ENCODE data around the gene SESN1.

The SESN1 gene

DNA sequence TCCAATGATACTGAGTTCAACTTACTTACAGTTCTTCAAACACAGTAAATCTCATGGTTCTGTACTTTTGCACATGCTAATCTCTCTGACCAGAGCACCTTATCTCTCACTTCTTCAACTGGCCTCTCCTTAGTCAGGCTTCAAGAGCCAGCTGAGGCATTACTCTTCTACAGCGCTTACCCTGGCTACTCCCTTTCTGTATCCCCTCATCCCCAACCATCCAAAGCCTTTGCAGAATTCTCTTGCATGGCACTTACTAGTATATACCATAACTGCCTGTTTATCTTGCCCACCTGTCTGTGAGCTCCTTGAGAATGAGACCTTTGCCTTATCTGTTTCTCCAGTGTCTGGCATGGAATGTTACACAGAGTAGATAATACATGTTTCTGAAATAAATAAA lies 49.2 kb downstream of the SESN1 start:
- Histone ChIP-seq H3K36me3 (ENCODE audit: insufficient read depth, insufficient read length, low read length) (no peaks in the 10 kb centered on the region), H3K4me3 (ENCODE audit: insufficient read length, low read depth) (no peak overlapping the region), H3K9ac (ENCODE audit: insufficient read length, low read depth) (no peak overlapping the region), H3K4me1 (ENCODE audit: insufficient read depth, insufficient read length) (no peaks in the 10 kb centered on the region), H3K27me3 (ENCODE audit: insufficient read depth, insufficient read length) (no peaks in the 10 kb centered on the region), H3K9me3 (ENCODE audit: insufficient read depth, low read length) (peaks cover 15% of the 10 kb centered on the region)
- no peak for DNase-seq (ENCODE audit: low read depth, low spot score)
- TF ChIP-seq ZNF274 (IDR thresholded peaks at IDR 0.05; ENCODE audit: low read depth, low read length) (no peak), SUZ12 (IDR thresholded peaks at IDR 0.05; ENCODE audit: extremely low read depth, insufficient read depth, insufficient read length) (no peak), YY1 (IDR thresholded peaks at IDR 0.05; ENCODE audit: insufficient read depth, insufficient read length) (no peak)

DNA sequence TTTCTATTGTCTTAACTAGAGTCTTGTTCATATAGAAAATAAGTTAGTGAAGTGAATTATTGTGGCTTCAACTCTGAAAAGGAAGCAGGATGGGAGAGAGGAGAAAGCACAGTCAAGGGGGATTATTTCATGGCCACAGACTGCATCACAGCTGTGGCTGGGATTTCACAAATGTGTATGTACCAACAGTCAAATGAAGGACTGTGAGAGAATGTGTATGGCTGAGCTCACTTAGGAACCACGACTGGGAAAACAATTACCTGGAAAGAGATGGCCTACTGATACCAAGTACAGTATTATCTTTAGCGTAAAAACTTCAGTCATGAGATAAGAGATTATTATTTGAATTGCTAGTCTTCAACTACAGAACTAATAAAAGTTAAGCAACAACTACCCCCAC lies 54.9 kb downstream of the SESN1 start:
- Histone ChIP-seq H3K4me1 (ENCODE audit: insufficient read depth, insufficient read length) (peaks cover 2% of the 10 kb centered on the region), H3K36me3 (ENCODE audit: insufficient read depth, insufficient read length, low read length) (no peaks in the 10 kb centered on the region), H3K9ac (ENCODE audit: insufficient read length, low read depth) (no peak overlapping the region), H3K4me3 (ENCODE audit: insufficient read length, low read depth) (no peak overlapping the region), H3K27me3 (ENCODE audit: insufficient read depth, insufficient read length) (no peaks in the 10 kb centered on the region), H3K9me3 (ENCODE audit: insufficient read depth, low read length) (no peaks in the 10 kb centered on the region)
- DNase-seq (ENCODE audit: low read depth, low spot score): no peak
- TF ChIP-seq YY1 (IDR thresholded peaks at IDR 0.05; ENCODE audit: insufficient read depth, insufficient read length): no peak
- no peak for TF ChIP-seq SUZ12 (IDR thresholded peaks at IDR 0.05; ENCODE audit: extremely low read depth, insufficient read depth, insufficient read length)
- no peak for TF ChIP-seq ZNF274 (IDR thresholded peaks at IDR 0.05; ENCODE audit: low read depth, low read length)

DNA sequence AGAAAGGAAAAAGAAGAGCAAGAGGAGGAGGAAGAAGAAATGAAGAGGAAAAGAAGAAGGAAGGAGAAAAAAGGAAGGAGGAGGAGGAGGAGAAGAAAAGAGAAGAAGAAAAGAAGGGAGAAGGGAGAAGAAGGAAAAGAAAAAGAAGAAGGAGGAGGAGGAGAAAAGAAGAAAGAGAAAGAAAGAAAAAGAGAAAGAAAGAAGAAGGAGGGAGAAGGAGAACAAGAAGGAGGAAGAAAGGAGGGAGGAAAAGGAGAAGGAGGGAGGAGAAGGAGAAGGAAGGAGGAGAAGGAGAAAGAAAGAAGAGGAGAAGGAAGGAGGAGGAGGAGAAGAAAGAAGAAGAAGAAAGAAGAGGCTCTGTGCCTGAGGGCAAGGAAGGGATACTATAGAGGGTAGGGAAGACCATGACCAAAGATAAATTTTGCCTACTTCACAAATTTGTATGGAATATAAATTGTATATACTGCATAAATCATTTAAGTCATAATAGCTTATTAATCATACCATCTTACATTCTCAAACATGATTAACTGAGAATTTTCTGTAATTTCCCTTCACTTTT lies 55.7 kb downstream of the SESN1 start:
- H3K4me3 ChIP-seq (ENCODE audit: insufficient read length, low read depth): no peak overlapping the region
- no peak overlapping the region for H3K9ac ChIP-seq (ENCODE audit: insufficient read length, low read depth)
- H3K27me3 ChIP-seq (ENCODE audit: insufficient read depth, insufficient read length): no peaks in the 10 kb centered on the region
- TF ChIP-seq SUZ12 (IDR thresholded peaks at IDR 0.05; ENCODE audit: extremely low read depth, insufficient read depth, insufficient read length) (no peak), ZNF274 (IDR thresholded peaks at IDR 0.05; ENCODE audit: low read depth, low read length) (no peak), YY1 (IDR thresholded peaks at IDR 0.05; ENCODE audit: insufficient read depth, insufficient read length) (no peak)
- H3K36me3 ChIP-seq (ENCODE audit: insufficient read depth, insufficient read length, low read length): no peaks in the 10 kb centered on the region
- H3K4me1 ChIP-seq (ENCODE audit: insufficient read depth, insufficient read length): peaks cover 2% of the 10 kb centered on the region
- DNase-seq (ENCODE audit: low read depth, low spot score): no peak
- no peaks in the 10 kb centered on the region for H3K9me3 ChIP-seq (ENCODE audit: insufficient read depth, low read length)

DNA sequence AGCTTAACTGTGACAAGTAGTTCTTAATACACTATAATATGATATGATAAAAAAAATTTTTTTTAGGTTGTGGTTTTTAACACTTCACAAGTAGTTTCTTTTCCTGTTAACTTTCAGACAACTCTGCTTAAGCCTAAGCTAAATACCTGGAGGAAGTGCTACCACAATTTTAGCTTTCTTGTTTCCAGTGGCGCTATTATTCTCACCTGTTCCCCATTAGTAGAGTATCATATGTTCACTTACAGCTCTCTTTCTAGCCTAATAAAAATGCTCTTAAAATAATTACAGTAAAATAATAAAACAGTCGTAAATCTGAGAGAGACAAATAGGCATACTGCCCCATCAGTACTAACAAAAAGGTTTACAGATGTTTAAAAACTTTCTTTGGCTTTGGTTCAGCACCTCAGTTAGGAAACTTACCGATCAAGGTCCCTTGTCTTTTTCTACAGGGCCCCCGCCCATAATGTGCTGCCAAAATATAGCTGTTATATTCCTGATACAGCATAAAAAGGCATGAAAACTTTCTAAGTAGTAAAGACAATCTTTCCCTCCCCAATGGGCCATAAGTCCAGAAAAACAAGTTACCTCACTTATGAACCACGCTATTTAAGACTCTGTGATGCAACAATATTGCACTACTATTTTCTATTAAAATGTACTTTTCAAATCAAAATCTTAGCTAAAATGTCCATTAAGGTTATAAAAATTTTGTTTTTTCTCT lies 57.9 kb downstream of the SESN1 start:
- Histone ChIP-seq H3K4me1 (ENCODE audit: insufficient read depth, insufficient read length) (peaks cover 2% of the 10 kb centered on the region), H3K9me3 (ENCODE audit: insufficient read depth, low read length) (no peaks in the 10 kb centered on the region), H3K36me3 (ENCODE audit: insufficient read depth, insufficient read length, low read length) (no peaks in the 10 kb centered on the region), H3K27me3 (ENCODE audit: insufficient read depth, insufficient read length) (no peaks in the 10 kb centered on the region), H3K4me3 (ENCODE audit: insufficient read length, low read depth) (no peak overlapping the region), H3K9ac (ENCODE audit: insufficient read length, low read depth) (no peak overlapping the region)
- no peak for DNase-seq (ENCODE audit: low read depth, low spot score)
- TF ChIP-seq YY1 (IDR thresholded peaks at IDR 0.05; ENCODE audit: insufficient read depth, insufficient read length) (no peak), SUZ12 (IDR thresholded peaks at IDR 0.05; ENCODE audit: extremely low read depth, insufficient read depth, insufficient read length) (no peak), ZNF274 (IDR thresholded peaks at IDR 0.05; ENCODE audit: low read depth, low read length) (no peak)

DNA sequence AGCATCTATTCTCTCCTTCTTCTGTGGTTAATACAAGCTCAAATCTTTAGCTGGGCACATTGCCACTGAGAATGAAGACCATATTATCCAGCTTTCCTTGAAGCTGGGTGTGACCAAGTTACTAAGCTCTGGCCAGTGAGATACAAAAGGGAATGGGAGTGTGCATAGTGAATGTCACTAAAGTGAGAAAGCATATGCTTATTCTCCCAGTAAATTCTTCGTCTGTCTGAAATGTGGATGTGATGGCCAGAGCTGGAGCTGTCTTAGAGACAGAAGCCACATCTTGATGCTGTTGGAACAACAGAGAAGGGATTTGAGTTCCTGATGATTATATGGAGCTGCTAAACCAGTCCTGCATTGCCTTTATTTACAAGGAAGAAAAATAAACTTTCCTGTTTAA lies 60.1 kb downstream of the SESN1 start:
- TF ChIP-seq YY1 (IDR thresholded peaks at IDR 0.05; ENCODE audit: insufficient read depth, insufficient read length) (no peak), SUZ12 (IDR thresholded peaks at IDR 0.05; ENCODE audit: extremely low read depth, insufficient read depth, insufficient read length) (no peak), ZNF274 (IDR thresholded peaks at IDR 0.05; ENCODE audit: low read depth, low read length) (no peak)
- no peak overlapping the region for H3K9ac ChIP-seq (ENCODE audit: insufficient read length, low read depth)
- no peaks in the 10 kb centered on the region for H3K36me3 ChIP-seq (ENCODE audit: insufficient read depth, insufficient read length, low read length)
- no peaks in the 10 kb centered on the region for H3K27me3 ChIP-seq (ENCODE audit: insufficient read depth, insufficient read length)
- no peak overlapping the region for H3K4me3 ChIP-seq (ENCODE audit: insufficient read length, low read depth)
- peaks cover 2% of the 10 kb centered on the region for H3K4me1 ChIP-seq (ENCODE audit: insufficient read depth, insufficient read length)
- no peak for DNase-seq (ENCODE audit: low read depth, low spot score)
- no peaks in the 10 kb centered on the region for H3K9me3 ChIP-seq (ENCODE audit: insufficient read depth, low read length)

DNA sequence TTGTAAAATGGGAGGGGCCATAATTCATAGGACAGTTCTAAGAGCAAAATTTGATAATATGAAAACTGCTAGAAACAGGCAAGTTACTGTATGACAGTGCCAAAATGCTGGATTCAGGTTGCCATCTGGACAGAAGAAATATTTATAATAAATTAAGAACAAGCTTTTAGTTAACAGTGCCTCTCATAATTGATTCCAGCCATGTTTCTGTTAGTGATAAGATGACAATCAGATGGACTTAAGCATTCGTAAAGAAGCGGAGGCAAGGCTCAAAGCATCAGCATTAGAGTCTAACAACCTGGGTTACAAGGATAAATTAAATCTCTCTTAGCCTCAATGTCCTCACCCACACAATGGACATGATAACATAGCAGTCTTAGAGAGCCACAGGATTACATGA lies 61.0 kb downstream of the SESN1 start:
- DNase-seq (ENCODE audit: low read depth, low spot score): no peak
- Histone ChIP-seq H3K4me1 (ENCODE audit: insufficient read depth, insufficient read length) (peaks cover 2% of the 10 kb centered on the region), H3K4me3 (ENCODE audit: insufficient read length, low read depth) (no peak overlapping the region), H3K36me3 (ENCODE audit: insufficient read depth, insufficient read length, low read length) (no peaks in the 10 kb centered on the region), H3K9me3 (ENCODE audit: insufficient read depth, low read length) (no peaks in the 10 kb centered on the region), H3K9ac (ENCODE audit: insufficient read length, low read depth) (no peak overlapping the region), H3K27me3 (ENCODE audit: insufficient read depth, insufficient read length) (no peaks in the 10 kb centered on the region)
- no peak for TF ChIP-seq YY1 (IDR thresholded peaks at IDR 0.05; ENCODE audit: insufficient read depth, insufficient read length)

DNA sequence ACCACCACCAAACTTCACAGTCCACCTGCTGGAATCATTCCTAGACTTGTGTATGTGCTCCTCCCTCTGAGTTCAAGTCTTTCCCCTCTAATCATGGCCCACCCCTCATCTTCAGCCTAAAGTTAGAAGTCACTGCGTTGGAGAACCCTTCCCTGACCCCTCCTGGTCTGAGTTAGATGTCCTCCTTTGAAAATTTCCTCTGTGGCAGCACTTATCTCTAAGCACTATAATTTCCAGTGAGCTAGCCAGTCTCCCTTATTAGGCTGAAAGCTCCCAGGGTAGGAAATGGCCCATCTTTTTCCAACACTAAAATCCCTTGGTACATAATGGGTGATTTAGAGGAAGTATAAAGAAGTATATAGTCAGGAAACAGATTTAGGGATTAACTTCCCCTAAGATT lies 63.2 kb downstream of the SESN1 start:
- no peak for TF ChIP-seq ZNF274 (IDR thresholded peaks at IDR 0.05; ENCODE audit: low read depth, low read length)
- no peak for TF ChIP-seq SUZ12 (IDR thresholded peaks at IDR 0.05; ENCODE audit: extremely low read depth, insufficient read depth, insufficient read length)
- no peak for TF ChIP-seq YY1 (IDR thresholded peaks at IDR 0.05; ENCODE audit: insufficient read depth, insufficient read length)
- Histone ChIP-seq H3K27me3 (ENCODE audit: insufficient read depth, insufficient read length) (no peaks in the 10 kb centered on the region), H3K9ac (ENCODE audit: insufficient read length, low read depth) (no peak overlapping the region), H3K4me1 (ENCODE audit: insufficient read depth, insufficient read length) (no peaks in the 10 kb centered on the region), H3K9me3 (ENCODE audit: insufficient read depth, low read length) (no peaks in the 10 kb centered on the region), H3K4me3 (ENCODE audit: insufficient read length, low read depth) (no peak overlapping the region), H3K36me3 (ENCODE audit: insufficient read depth, insufficient read length, low read length) (no peaks in the 10 kb centered on the region)
- no peak for DNase-seq (ENCODE audit: low read depth, low spot score)
